HUDEP-2 (cell line): ENCODE results near the gene ERMN.
"Not testable (repeated sequence)": the region's sequence is repeated elsewhere in the genome, so short reads cannot be mapped to it uniquely, and the experiment has no call there.

Experiments used
- DNase-seq, 76 experiments: peaks; one replicate each; lab custom pipeline; 2025; ENCODE audit not compliant: unreplicated experiment in 76 of 76; lab: John Stamatoyannopoulos, UW

Gene ERMN

DNA sequence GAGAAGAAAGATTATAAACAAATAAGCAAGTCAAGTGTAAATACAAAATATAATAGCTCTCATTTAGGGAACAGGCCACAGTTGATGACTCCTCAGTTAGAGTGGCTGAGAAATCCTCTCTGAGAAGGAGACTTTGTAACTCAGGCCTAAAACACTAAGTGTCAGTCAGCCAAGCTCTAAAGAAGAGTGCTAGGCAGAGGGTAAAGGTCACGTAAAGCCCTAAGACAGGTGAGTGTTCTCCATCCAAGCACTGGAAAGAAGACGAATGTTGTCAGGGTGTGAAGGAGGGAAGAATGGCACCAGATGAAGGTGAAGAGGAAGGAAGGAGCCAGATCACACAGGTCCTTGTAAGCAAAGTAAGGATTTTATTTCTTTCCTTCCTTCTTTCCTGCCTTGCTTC, 24.3 kb downstream of the ERMN start:
- no peak for DNase-seq

DNA sequence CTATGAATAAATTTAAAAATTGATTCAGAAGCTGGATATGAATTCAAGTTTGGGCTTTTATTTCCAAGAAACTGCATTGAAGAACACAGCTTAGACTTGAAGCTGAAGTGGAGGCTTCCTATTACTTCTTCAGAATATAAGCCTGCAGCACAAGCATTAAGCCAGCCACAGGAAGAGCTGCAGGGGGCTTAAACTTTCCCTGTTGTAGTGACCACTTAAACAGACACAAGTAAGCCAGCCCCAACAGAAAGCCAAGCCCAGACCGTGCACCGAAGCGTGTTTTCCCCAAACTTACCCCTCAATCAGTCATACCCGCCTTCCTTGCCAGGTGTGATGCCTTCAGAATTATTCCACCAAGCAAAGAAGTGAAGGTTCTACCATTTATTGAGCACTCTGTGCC, 28.7 kb downstream of the ERMN start:
- DNase-seq: no peak

DNA sequence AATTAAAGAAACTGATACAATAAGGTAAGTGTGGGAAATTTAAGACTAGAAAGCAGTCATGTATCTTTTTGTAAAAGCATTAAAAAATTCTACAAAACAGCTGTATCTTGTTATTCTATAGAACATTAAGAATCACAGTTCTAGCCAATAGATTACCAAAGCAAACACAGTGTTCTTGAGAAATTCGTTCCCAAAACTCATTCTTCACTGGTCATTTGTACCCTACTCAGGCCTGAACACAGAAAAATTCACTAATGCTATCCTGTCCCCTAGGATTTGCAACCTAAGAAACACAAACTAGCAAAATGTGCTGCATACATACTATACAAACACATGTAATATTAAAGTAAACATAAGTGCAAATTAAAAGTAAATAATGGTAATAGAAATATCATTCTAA, 29.1 kb downstream of the ERMN start:
- DNase-seq: no peak

DNA sequence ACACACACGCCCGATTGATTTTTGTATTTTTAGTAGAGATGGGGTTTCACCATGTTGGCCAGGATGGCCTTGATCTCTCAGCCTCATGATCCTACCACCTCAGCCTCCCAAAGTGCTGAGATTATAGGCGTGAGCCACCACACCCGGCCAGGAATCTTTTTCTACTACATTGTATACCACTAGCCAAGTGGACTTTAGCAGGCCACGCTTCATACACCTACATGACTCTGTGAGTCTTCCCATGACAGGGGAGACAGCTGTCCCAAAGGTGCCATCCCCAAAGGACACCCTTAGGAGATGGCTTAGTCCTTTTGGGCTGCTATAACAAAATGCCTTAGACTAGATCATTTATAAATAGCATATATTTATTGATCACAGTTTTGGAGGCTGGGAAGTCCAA, 32.8 kb downstream of the ERMN start:
- DNase-seq: no peak

DNA sequence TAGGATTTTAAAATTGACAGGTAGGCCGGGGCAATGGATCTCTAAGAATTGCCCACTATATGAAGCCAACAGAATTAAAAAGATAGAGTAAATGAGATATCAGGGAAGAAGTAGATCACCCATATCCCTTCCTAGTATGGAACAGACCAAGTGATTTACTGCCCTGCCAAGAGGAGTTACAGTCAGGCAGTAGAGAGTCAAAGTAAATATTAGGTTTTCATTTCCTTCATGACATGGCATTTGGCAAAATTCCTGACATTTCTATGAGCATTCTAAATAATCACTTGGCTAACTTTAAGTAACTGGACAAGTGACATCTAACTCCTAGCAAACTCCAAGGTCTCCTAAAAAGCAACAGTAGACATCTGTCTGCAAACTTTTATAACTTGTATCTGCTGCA, 34.6 kb downstream of the ERMN start:
- DNase-seq: no peak

DNA sequence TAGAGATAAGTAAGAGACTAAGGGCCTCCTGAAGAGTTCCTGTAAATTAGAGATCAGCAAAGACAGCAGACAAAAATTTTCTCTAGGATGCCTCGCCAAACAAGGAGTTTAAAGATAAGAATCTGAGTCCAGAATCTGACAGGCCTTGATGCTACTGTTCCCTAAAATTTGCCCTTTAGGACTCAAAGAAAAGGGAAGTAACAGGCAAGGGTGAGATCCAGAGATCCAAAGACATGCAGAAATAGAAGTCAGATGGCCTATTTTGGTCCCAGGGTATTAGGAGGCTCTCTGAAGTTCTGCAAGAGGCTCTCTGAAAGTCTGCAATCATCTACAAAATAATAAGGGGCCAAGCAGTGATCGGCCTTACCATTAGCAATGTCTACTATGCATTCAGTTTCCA, 35.1 kb downstream of the ERMN start:
- DNase-seq: peak in 8 of 76 experiments; percentile 8 to 44 (median 14)

DNA sequence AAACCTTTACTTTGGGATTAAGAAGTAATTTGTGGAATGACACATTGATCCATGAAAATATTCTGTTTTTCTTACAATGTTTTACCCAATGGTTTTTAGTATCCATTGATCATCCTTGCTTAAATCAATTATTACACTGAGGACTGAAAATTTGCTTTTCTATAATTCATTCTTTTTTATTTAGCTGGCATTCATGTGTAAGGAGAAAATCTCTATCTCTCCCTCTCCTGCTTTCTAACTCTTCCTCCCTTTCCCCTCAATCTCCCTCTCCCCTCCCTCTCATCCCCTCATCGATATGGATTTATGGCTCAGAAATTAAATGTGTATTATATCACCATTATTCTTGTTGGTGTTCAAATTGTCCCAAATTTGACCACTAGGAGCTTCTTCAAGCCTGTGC, 38.5 kb downstream of the ERMN start:
- no peak for DNase-seq

DNA sequence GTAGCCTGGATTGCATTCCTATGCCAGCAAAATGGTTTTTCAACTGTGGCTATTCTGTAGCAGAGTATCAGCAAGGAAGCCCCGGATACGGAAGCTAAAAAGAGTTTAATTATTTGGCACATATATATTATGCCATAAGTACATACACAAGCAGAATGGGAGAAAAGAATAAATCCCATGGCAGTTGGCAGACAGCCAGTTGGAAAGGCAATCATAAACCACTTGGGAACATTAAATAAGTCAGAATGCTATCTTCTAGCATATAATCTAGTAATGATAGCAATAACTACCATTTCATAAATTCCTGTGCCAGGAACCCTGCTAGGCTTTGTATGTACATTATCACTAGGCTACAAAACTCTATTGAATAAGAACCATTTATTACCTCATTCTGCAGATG, 42.2 kb downstream of the ERMN start:
- DNase-seq: no peak

DNA sequence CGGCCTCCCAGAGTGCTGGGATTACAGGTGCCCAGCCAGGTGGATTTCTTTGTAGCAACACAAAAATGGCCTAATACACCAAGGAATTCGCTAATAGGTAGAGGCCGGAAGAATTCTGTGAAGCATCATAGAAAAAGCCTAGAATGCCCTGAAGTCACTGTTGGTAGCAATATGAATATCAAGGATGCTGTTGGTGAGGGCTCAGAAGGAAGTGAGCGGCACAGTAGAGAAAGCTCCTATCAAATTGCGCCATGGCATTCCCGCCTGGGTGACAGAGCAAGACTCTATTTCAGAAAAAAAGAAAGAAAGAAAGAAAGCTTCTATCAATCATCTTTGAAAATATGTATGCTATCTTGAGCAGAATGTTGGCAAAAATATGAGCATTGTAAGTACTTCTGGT, 44.3 kb downstream of the ERMN start:
- DNase-seq: no peak

DNA sequence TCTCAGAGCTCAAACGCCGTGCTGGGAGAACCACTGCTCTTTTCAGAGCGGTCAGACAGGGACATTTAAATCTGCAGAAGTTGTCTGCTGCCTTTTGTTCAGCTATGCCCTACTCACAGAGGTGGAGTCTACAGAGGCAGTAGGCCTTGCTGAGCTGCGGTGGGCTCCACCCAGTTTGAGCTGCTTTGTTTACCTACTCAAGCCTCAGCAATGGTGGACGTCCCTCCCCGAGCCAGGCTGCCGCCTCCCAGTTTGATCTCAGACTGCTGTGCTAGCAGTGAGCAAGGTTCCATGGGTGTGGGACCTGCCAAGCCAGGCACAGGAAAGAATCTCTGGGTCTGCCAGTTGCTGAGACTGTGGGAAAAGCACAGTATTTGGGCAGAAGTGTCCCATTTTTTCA, 46.3 kb downstream of the ERMN start:
- DNase-seq: not testable (repeated sequence)

DNA sequence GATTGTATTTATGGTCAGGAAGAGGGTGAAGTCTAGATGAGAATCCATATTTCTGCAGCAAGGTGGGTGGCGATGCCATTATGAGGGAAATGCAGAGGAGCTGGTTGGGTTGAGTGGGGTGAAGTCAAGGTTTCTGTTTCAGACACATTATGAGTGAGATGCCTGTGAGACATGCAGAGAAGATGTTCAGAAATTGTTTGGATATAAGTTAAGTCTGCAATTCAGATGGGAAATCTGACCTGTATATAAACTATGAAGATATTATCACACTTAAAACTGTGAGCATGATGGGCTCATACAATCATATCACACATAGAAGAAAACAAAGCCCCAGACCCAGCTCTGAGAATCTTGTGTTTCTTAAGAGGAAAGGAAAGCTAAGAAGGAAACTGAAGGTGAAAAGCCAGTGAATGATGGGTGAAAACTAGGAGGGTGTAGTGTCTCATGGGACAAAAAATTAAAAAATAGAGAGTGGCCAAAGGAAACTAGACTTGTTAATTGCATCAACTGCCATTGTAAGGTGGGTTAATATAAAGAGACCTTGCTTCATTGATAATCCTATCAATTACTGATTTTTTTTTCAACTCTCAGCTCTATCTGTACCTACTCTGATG, 53.9 kb downstream of the ERMN start:
- DNase-seq: no peak

DNA sequence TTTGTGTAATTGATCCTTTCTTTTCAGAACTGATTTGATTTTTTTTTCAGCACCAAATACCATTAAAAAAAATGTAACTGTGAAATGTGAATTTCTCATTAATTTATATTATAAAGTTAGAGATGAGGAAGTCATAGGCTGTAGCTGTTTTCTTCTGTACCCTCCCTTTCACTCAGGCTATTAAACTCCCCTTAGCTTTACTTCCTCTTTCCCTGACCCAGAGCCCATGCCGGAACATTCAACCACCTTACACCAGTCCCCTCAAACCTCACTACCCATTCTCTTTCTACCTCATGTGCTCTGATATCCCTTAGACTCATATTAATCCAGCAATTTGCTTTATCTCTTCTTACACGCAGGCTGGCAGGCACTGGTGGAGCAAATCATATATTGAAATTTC, 55.7 kb downstream of the ERMN start:
- peak in 6 of 76 experiments; percentile 8 to 26 (median 13) for DNase-seq

DNA sequence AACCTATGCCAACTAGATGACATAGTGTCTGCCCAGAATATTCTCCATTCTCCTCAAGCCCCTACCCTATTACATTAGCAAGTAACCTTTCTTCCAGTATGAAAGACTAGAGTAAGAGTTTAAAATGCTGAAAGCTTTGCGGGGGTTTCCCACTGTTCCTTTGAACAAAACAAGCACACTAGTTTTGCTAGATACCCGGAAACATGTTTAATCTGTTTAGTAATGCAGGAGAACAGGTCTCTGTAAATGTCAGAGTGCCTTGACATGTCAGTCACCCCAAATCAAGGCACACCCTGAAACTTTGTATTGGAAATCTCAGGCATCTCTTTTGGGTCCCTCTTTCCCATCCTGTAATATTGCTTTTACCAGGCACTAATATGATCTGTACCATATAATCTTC, 56.6 kb downstream of the ERMN start:
- DNase-seq: no peak
